ENCODE results near the gene STYK1. TPM values are rescaled to one million over a fixed set of nuclear protein-coding genes. Genes with fewer than 3 reads are reported as not detected.
"Not testable (repeated sequence)": the region's sequence is repeated elsewhere in the genome, so short reads cannot be mapped to it uniquely, and the experiment has no call there.

STYK1 gene
- total and polyA plus RNA-seq, 4 donors, result 0.18 to 1.2 (median 0.37) TPM

DNA sequence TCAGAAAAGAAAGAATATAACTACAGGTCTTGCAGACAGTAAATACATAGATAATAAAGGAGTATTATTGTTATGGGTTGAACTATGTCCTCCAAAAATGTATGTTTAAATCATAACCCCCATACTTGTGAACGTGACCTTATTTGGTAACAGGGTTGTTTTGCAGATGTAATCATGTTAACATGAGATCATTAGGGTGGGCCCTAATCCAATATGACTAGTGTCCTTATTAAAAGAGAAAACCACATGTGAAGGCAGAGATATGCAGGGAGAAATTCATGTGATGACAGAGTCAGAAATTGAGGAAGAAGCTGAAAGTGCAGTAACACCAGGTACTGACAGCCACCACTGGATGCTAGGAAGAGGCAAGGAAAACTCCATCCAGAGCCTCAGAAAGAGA lies 89.4 kb downstream of the STYK1 start:
- intact Hi-C loops (cut with DNase I), result no loop called here
- H3K27me3 ChIP-seq (ENCODE audit: control insufficient read depth in 1 of 2, insufficient read depth in 2 of 2, low read length in 1 of 2), result no peaks in the 10 kb centered on the region
- 93 to 95% methylated on average over 1 of the region's 1 CpG for WGBS, 2 donors
- DNase-seq (no peak), ATAC-seq (ENCODE audit: low FRiP score) (no peak)
- H3K4me3 ChIP-seq (ENCODE audit: low read length in 2 of 2), result no peak overlapping the region
- H3K4me1 ChIP-seq (ENCODE audit: control insufficient read depth in 1 of 2, insufficient read depth in 2 of 2, low read length in 2 of 2), result no peaks in the 10 kb centered on the region
- no peaks in the 10 kb centered on the region for H3K9me3 ChIP-seq (ENCODE audit: control insufficient read depth, low read length)
- no peaks in the 10 kb centered on the region for H3K36me3 ChIP-seq (ENCODE audit: control insufficient read depth in 1 of 2, insufficient read depth in 2 of 2, low read length in 1 of 2)
- no peak overlapping the region for H3K27ac ChIP-seq (ENCODE audit: low read depth in 1 of 2, low read length in 2 of 2)

DNA sequence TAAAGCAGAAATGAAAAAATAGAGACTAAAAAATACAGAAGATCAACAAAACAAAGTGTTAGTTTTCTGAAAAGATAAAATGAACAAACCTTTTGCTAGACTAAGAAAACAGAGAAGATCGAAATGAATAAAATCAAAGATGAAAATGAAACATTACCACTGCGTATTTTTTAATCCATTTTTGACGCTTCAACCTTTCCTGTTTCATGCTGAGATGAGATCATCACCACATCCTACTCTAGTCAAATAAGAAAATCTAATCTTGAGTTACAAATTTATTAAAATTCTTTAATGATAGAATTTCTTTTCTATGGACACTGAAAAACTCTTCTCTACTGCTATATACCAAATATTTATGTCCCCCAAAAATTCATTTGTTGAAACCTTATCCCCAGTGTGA lies 91.1 kb downstream of the STYK1 start:
- H3K27me3 ChIP-seq (ENCODE audit: control insufficient read depth in 1 of 2, insufficient read depth in 2 of 2, low read length in 1 of 2), result no peaks in the 10 kb centered on the region
- ATAC-seq (ENCODE audit: low FRiP score) (no peak), DNase-seq (no peak)
- H3K9me3 ChIP-seq (ENCODE audit: control insufficient read depth, low read length), result no peaks in the 10 kb centered on the region
- H3K4me1 ChIP-seq (ENCODE audit: control insufficient read depth in 1 of 2, insufficient read depth in 2 of 2, low read length in 2 of 2), result no peaks in the 10 kb centered on the region
- H3K4me3 ChIP-seq (ENCODE audit: low read length in 2 of 2), result no peak overlapping the region
- no peak overlapping the region for H3K27ac ChIP-seq (ENCODE audit: low read depth in 1 of 2, low read length in 2 of 2)
- WGBS, 2 donors, result 97% methylated on average over 3 of the region's 3 CpGs
- no peaks in the 10 kb centered on the region for H3K36me3 ChIP-seq (ENCODE audit: control insufficient read depth in 1 of 2, insufficient read depth in 2 of 2, low read length in 1 of 2)
- intact Hi-C loops (cut with DNase I), result no loop called here

DNA sequence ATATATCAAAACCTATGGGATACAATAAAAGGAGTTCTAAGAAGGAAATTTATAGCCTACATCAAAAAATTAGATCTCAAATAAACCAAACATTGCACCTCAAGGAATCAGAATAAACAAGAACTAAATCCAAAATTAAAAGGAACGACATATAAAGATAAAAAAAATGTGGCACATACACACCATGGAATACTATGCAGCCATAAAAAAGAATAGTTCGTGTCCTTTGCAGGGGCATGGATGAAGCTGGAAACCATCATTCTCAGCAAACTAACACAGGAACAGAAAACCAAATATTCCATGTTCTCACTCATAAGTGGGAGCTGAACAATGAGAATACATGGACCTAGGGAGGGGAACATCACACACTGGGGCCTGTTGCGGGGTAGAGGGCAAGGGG lies 91.7 kb downstream of the STYK1 start:
- H3K27me3 ChIP-seq (ENCODE audit: control insufficient read depth in 1 of 2, insufficient read depth in 2 of 2, low read length in 1 of 2); H3K9me3 ChIP-seq (ENCODE audit: control insufficient read depth, low read length): not testable (repeated sequence)

DNA sequence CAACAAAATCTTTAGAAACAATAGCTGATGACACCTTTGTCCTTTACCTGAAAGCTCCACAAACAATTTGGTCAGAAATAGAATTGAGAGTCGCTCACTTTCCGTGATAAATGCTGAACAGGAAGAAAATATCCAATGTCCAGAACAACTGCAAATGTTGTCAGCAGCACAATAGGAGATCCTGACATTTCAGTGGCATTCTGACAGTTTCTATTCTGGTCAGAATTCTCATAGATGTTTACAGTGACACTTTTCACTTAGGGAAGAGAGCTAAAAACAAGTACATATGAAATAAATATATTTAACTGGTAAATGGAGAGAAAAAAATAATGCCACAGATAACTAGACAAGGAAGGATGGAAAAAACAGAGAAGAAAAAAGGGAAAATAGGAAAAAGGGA lies 99.5 kb downstream of the STYK1 start:
- Histone ChIP-seq H3K9me3 (ENCODE audit: control insufficient read depth, low read length) (no peaks in the 10 kb centered on the region), H3K4me3 (ENCODE audit: low read length in 2 of 2) (no peak overlapping the region), H3K36me3 (ENCODE audit: control insufficient read depth in 1 of 2, insufficient read depth in 2 of 2, low read length in 1 of 2) (no peaks in the 10 kb centered on the region), H3K27me3 (ENCODE audit: control insufficient read depth in 1 of 2, insufficient read depth in 2 of 2, low read length in 1 of 2) (no peaks in the 10 kb centered on the region), H3K4me1 (ENCODE audit: control insufficient read depth in 1 of 2, insufficient read depth in 2 of 2, low read length in 2 of 2) (no peaks in the 10 kb centered on the region), H3K27ac (ENCODE audit: low read depth in 1 of 2, low read length in 2 of 2) (no peak overlapping the region)
- intact Hi-C loops (cut with DNase I), result no loop called here
- 83 to 87% methylated on average over 2 of the region's 2 CpGs for WGBS, 2 donors
- no peak for ATAC-seq (ENCODE audit: low FRiP score)
- DNase-seq, result no peak

More for the DNA sequence above, 91.7 kb downstream of the STYK1 start:
- H3K27ac ChIP-seq (ENCODE audit: low read depth in 1 of 2, low read length in 2 of 2); DNase-seq; H3K4me3 ChIP-seq (ENCODE audit: low read length in 2 of 2); intact Hi-C loops (cut with DNase I); H3K36me3 ChIP-seq (ENCODE audit: control insufficient read depth in 1 of 2, insufficient read depth in 2 of 2, low read length in 1 of 2); ATAC-seq (ENCODE audit: low FRiP score); H3K4me1 ChIP-seq (ENCODE audit: control insufficient read depth in 1 of 2, insufficient read depth in 2 of 2, low read length in 2 of 2): not testable (repeated sequence)
- WGBS, 2 donors, result 89 to 97% methylated on average over 3 of the region's 3 CpGs

DNA sequence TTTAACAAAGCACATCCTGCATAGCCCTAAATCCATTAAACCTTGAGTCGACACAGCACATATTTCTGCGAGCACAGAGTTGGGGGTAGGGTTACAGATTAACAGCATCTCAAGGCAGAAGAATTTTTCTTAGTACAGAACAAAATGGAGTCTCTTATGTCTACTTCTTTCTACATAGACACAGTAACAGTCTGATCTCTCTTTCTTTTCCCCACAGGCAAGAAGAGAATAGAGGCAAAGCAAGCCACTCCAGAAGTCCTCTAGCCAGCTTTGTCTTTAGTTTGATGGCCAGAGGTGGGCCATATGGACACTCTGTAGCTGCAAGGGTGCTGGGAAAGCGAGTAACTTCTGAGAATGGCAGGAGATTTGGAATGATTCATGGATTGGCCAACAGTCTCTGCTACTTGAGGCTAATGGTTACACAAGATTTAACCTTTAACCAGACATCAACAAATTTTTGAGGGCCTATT lies 101.8 kb downstream of the STYK1 start:
- H3K36me3 ChIP-seq (ENCODE audit: control insufficient read depth in 1 of 2, insufficient read depth in 2 of 2, low read length in 1 of 2); H3K4me3 ChIP-seq (ENCODE audit: low read length in 2 of 2); DNase-seq; H3K9me3 ChIP-seq (ENCODE audit: control insufficient read depth, low read length); H3K27me3 ChIP-seq (ENCODE audit: control insufficient read depth in 1 of 2, insufficient read depth in 2 of 2, low read length in 1 of 2); intact Hi-C loops (cut with DNase I); ATAC-seq (ENCODE audit: low FRiP score); H3K4me1 ChIP-seq (ENCODE audit: control insufficient read depth in 1 of 2, insufficient read depth in 2 of 2, low read length in 2 of 2); H3K27ac ChIP-seq (ENCODE audit: low read depth in 1 of 2, low read length in 2 of 2): not testable (repeated sequence)
- WGBS, 2 donors, result 19 to 47% methylated on average over 3 of the region's 3 CpGs

DNA sequence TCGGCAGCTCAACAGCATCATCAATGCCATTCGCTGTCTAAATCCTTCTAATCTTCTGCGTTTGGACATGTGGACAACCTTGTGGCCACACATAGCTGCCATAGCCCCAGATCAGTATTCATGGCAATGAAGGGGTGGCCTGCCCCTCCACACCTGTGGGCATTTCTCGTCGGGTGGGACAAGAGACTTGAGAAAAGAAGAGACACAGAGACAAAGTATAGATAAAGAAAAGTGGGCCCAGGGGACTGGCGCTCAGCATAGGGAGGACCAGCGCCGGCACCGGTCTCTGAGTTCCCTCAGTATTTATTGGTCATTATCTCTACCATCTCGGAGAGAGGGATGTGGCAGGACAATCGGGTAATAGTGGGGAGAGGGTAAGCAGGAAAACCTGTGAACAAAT lies 102.7 kb downstream of the STYK1 start:
- no peaks in the 10 kb centered on the region for H3K36me3 ChIP-seq (ENCODE audit: control insufficient read depth in 1 of 2, insufficient read depth in 2 of 2, low read length in 1 of 2)
- no peaks in the 10 kb centered on the region for H3K4me1 ChIP-seq (ENCODE audit: control insufficient read depth in 1 of 2, insufficient read depth in 2 of 2, low read length in 2 of 2)
- H3K9me3 ChIP-seq (ENCODE audit: control insufficient read depth, low read length), result no peaks in the 10 kb centered on the region
- DNase-seq (no peak), ATAC-seq (ENCODE audit: low FRiP score) (no peak)
- no peak overlapping the region for H3K4me3 ChIP-seq (ENCODE audit: low read length in 2 of 2)
- WGBS, 2 donors, result 92% methylated on average over 11 of the region's 11 CpGs
- no peak overlapping the region for H3K27ac ChIP-seq (ENCODE audit: low read depth in 1 of 2, low read length in 2 of 2)
- H3K27me3 ChIP-seq (ENCODE audit: control insufficient read depth in 1 of 2, insufficient read depth in 2 of 2, low read length in 1 of 2), result no peaks in the 10 kb centered on the region
- intact Hi-C loops (cut with DNase I), result no loop called here

Other genes with a start within 250 kb of the STYK1 start
- gene KLRC2, start 238.0 kb downstream of the STYK1 start, total RNA-seq, result under 1 TPM in 1 of 2 donors, not detected in 1; 0.65 TPM
- 1 to 10 TPM in 1 of 2 donors, not detected in 1; 2.1 TPM for gene KLRC2, start 238.0 kb downstream of the STYK1 start, polyA plus RNA-seq
- gene KLRC1, start 220.7 kb downstream of the STYK1 start, total RNA-seq, result 1 to 10 TPM in 1 of 2 donors, not detected in 1; 1.0 TPM
- not detected for gene KLRC1, start 220.7 kb downstream of the STYK1 start, polyA plus RNA-seq
- gene EIF2S3B, start 168.2 kb downstream of the STYK1 start, total RNA-seq, result under 1 TPM; 0.45 to 0.69 TPM
- gene EIF2S3B, start 168.2 kb downstream of the STYK1 start, polyA plus RNA-seq, result 1 to 10 TPM in 1 of 2 donors, under 1 TPM in 1; 0.59 to 2.5 TPM
- 10 to 100 TPM; 13.6 to 18.1 TPM for gene MAGOHB, start 60.4 kb downstream of the STYK1 start, total RNA-seq
- 10 to 100 TPM; 16.4 to 27.4 TPM for gene MAGOHB, start 60.4 kb downstream of the STYK1 start, polyA plus RNA-seq
- gene YBX3, start 49.3 kb upstream of the STYK1 start, total RNA-seq, result 100 to 1,000 TPM; 368 to 602 TPM
- gene YBX3, start 49.3 kb upstream of the STYK1 start, polyA plus RNA-seq, result 100 to 1,000 TPM; 277 to 353 TPM
- gene TAS2R7, start 128.6 kb upstream of the STYK1 start, total RNA-seq, result not detected
- gene TAS2R7, start 128.6 kb upstream of the STYK1 start, polyA plus RNA-seq, result not detected
- gene TAS2R8, start 133.2 kb upstream of the STYK1 start, total RNA-seq, result not detected
- not detected for gene TAS2R8, start 133.2 kb upstream of the STYK1 start, polyA plus RNA-seq
- not detected for gene TAS2R9, start 136.1 kb upstream of the STYK1 start, total RNA-seq
- gene TAS2R9, start 136.1 kb upstream of the STYK1 start, polyA plus RNA-seq, result not detected
- gene TAS2R10, start 152.3 kb upstream of the STYK1 start, total RNA-seq, result 1 to 10 TPM; 1.4 to 1.8 TPM
- gene TAS2R10, start 152.3 kb upstream of the STYK1 start, polyA plus RNA-seq, result not detected
- 1 to 10 TPM; 2.6 to 4.8 TPM for gene PRR4, start 175.4 kb upstream of the STYK1 start, total RNA-seq
- gene PRR4, start 175.4 kb upstream of the STYK1 start, polyA plus RNA-seq, result 1 to 10 TPM in 1 of 2 donors, under 1 TPM in 1; 0.74 to 3.3 TPM
- gene PRH1, start 210.2 kb upstream of the STYK1 start, total RNA-seq, result 10 to 100 TPM; 18.4 to 33.0 TPM
- under 1 TPM in 1 of 2 donors, not detected in 1; 0.67 TPM for gene PRH1, start 210.2 kb upstream of the STYK1 start, polyA plus RNA-seq
- 1 to 10 TPM; 3.2 to 5.6 TPM for gene TAS2R13, start 235.5 kb upstream of the STYK1 start, total RNA-seq
- gene TAS2R13, start 235.5 kb upstream of the STYK1 start, polyA plus RNA-seq, result not detected